Measurements from ENCODE around the gene COG5.

The COG5 gene

DNA sequence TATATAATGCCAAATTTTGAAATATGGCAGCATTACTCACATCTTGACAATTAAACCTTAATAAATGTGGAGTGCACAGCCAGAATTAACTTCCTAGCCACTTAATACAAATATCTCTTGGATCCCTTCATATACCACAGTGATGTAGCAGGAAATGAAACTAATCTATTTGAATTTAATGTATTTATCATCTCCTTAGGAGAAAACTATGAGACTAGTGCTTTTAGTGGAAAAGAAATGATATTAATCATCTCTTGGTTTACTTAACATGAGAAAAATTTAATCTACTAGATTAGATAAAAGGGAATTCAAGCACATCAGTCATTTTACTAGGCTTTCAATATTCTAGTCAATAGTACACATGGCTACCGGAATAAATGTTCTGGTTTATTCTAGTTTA, 149.5 kb downstream of the COG5 start:
- Histone ChIP-seq H2AK5ac (ENCODE audit: low read length, severe bottlenecking) (no peak overlapping the region), H3K9ac (ENCODE audit: low read length) (no peak overlapping the region), H3K4me1 (ENCODE audit: control insufficient read depth, insufficient read depth, low read depth, low read length) (no peaks in the 10 kb centered on the region), H2BK15ac (ENCODE audit: low read depth, poor library complexity, severe bottlenecking) (no peak overlapping the region), H3K79me1 (replicated peaks; ENCODE audit: low read length, poor library complexity, severe bottlenecking) (peaks cover 2% of the 10 kb centered on the region), H3K4ac (ENCODE audit: low read depth in 1 of 2, low read length in 2 of 2) (no peak overlapping the region), H3K23ac (ENCODE audit: low read length in 2 of 2) (no peak overlapping the region), H2BK120ac (ENCODE audit: low read depth, low read length) (no peak overlapping the region), H2AFZ (ENCODE audit: low read depth, low read length) (no peak overlapping the region), H4K8ac (ENCODE audit: low read length) (no peak overlapping the region), H3K27me3 (ENCODE audit: control insufficient read depth in 1 of 2, insufficient read depth in 1 of 2, low read length in 2 of 2) (no peaks in the 10 kb centered on the region), H4K91ac (ENCODE audit: low read length) (no peak overlapping the region), H2BK5ac (ENCODE audit: low read depth, low read length, poor library complexity, severe bottlenecking) (no peak overlapping the region), H3K9me3 (ENCODE audit: control insufficient read depth, low read length) (no peaks in the 10 kb centered on the region), H3K18ac (ENCODE audit: low read depth in 1 of 2, low read length in 2 of 2) (no peak overlapping the region), H3K4me3 (ENCODE audit: insufficient read depth in 1 of 2, low read depth in 1 of 2, low read length in 2 of 2) (no peak overlapping the region), H3K4me2 (ENCODE audit: low read length, poor library complexity, severe bottlenecking) (no peak overlapping the region), H2BK12ac (ENCODE audit: low read length in 2 of 2) (no peak overlapping the region), H3K36me3 (ENCODE audit: control insufficient read depth in 1 of 2, insufficient read depth in 2 of 2, low read depth in 1 of 2, low read length in 2 of 2) (peaks cover 4 to 14% of the 10 kb centered on the region in 2 experiments), H3K27ac (ENCODE audit: low read length, poor library complexity, severe bottlenecking) (no peak overlapping the region), H3K14ac (ENCODE audit: low read length in 2 of 2) (no peak overlapping the region)
- no peak for DNase-seq
- WGBS, result no CpG with 5 or more reads among the region's 1 CpG

GRCh38 chr7:107408349-107408748, 155.4 kb downstream of the COG5 start:
- H3K36me3 ChIP-seq (ENCODE audit: control insufficient read depth in 1 of 2, insufficient read depth in 2 of 2, low read depth in 1 of 2, low read length in 2 of 2), result peaks cover 4 to 27% of the 10 kb centered on the region in 2 experiments
- H3K4me2 ChIP-seq (ENCODE audit: low read length, poor library complexity, severe bottlenecking), result no peak overlapping the region
- no peaks in the 10 kb centered on the region for H3K4me1 ChIP-seq (ENCODE audit: control insufficient read depth, insufficient read depth, low read depth, low read length)
- H2BK5ac ChIP-seq (ENCODE audit: low read depth, low read length, poor library complexity, severe bottlenecking), result no peak overlapping the region
- no peak overlapping the region for H3K23ac ChIP-seq (ENCODE audit: low read length in 2 of 2)
- H3K14ac ChIP-seq (ENCODE audit: low read length in 2 of 2), result no peak overlapping the region
- H4K8ac ChIP-seq (ENCODE audit: low read length), result no peak overlapping the region
- H3K27ac ChIP-seq (ENCODE audit: low read length, poor library complexity, severe bottlenecking), result no peak overlapping the region
- no peak overlapping the region for H4K91ac ChIP-seq (ENCODE audit: low read length)
- no peak overlapping the region for H2BK12ac ChIP-seq (ENCODE audit: low read length in 2 of 2)
- H3K27me3 ChIP-seq (ENCODE audit: control insufficient read depth in 1 of 2, insufficient read depth in 1 of 2, low read length in 2 of 2), result no peaks in the 10 kb centered on the region
- no peak overlapping the region for H2AK5ac ChIP-seq (ENCODE audit: low read length, severe bottlenecking)
- H3K9me3 ChIP-seq (ENCODE audit: control insufficient read depth, low read length), result no peaks in the 10 kb centered on the region
- H2BK15ac ChIP-seq (ENCODE audit: low read depth, poor library complexity, severe bottlenecking), result no peak overlapping the region
- H3K79me1 ChIP-seq (replicated peaks; ENCODE audit: low read length, poor library complexity, severe bottlenecking), result peaks cover 4% of the 10 kb centered on the region
- H3K9ac ChIP-seq (ENCODE audit: low read length), result no peak overlapping the region
- no peak overlapping the region for H2BK120ac ChIP-seq (ENCODE audit: low read depth, low read length)
- H3K4ac ChIP-seq (ENCODE audit: low read depth in 1 of 2, low read length in 2 of 2), result no peak overlapping the region
- no peak overlapping the region for H3K18ac ChIP-seq (ENCODE audit: low read depth in 1 of 2, low read length in 2 of 2)
- H3K4me3 ChIP-seq (ENCODE audit: insufficient read depth in 1 of 2, low read depth in 1 of 2, low read length in 2 of 2), result no peak overlapping the region
- H2AFZ ChIP-seq (ENCODE audit: low read depth, low read length), result no peak overlapping the region
- no peak for DNase-seq

DNA sequence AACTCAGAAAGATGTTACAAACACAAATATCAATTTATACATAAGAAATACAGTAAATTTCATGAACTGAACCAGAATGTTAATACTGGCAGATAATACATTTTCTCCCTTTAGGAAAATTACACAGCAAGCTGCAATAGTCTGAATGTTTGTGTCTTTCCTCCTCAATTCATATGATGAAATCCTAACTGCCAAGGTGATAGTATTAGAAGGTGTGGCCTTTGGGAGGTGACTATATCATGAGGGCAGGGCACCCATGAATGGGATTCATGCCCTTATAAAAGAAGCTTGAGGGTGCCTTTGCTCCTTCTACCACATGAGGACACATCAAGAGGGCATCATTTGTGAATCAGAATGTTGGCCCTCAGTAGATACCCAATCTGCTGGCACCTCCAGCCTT, 158.2 kb downstream of the COG5 start:
- no peak for DNase-seq
- H2BK12ac ChIP-seq (ENCODE audit: low read length in 2 of 2), result no peak overlapping the region
- no peak overlapping the region for H3K18ac ChIP-seq (ENCODE audit: low read depth in 1 of 2, low read length in 2 of 2)
- H2BK120ac ChIP-seq (ENCODE audit: low read depth, low read length), result no peak overlapping the region
- H2BK5ac ChIP-seq (ENCODE audit: low read depth, low read length, poor library complexity, severe bottlenecking), result no peak overlapping the region
- no peak overlapping the region for H2BK15ac ChIP-seq (ENCODE audit: low read depth, poor library complexity, severe bottlenecking)
- peaks cover 3% of the 10 kb centered on the region for H3K79me1 ChIP-seq (replicated peaks; ENCODE audit: low read length, poor library complexity, severe bottlenecking)
- H3K27ac ChIP-seq (ENCODE audit: low read length, poor library complexity, severe bottlenecking), result no peak overlapping the region
- no peak overlapping the region for H3K4me2 ChIP-seq (ENCODE audit: low read length, poor library complexity, severe bottlenecking)
- no peak overlapping the region for H3K4me3 ChIP-seq (ENCODE audit: insufficient read depth in 1 of 2, low read depth in 1 of 2, low read length in 2 of 2)
- H4K8ac ChIP-seq (ENCODE audit: low read length), result no peak overlapping the region
- H3K14ac ChIP-seq (ENCODE audit: low read length in 2 of 2), result no peak overlapping the region
- H3K23ac ChIP-seq (ENCODE audit: low read length in 2 of 2), result no peak overlapping the region
- H3K27me3 ChIP-seq (ENCODE audit: control insufficient read depth in 1 of 2, insufficient read depth in 1 of 2, low read length in 2 of 2), result no peaks in the 10 kb centered on the region
- H3K9me3 ChIP-seq (ENCODE audit: control insufficient read depth, low read length), result no peaks in the 10 kb centered on the region
- H2AK5ac ChIP-seq (ENCODE audit: low read length, severe bottlenecking), result no peak overlapping the region
- H4K91ac ChIP-seq (ENCODE audit: low read length), result no peak overlapping the region
- no peaks in the 10 kb centered on the region for H3K4me1 ChIP-seq (ENCODE audit: control insufficient read depth, insufficient read depth, low read depth, low read length)
- H3K36me3 ChIP-seq (ENCODE audit: control insufficient read depth in 1 of 2, insufficient read depth in 2 of 2, low read depth in 1 of 2, low read length in 2 of 2), result peaks cover 4 to 26% of the 10 kb centered on the region in 2 experiments
- no peak overlapping the region for H2AFZ ChIP-seq (ENCODE audit: low read depth, low read length)
- no peak overlapping the region for H3K9ac ChIP-seq (ENCODE audit: low read length)
- no peak overlapping the region for H3K4ac ChIP-seq (ENCODE audit: low read depth in 1 of 2, low read length in 2 of 2)

DNA sequence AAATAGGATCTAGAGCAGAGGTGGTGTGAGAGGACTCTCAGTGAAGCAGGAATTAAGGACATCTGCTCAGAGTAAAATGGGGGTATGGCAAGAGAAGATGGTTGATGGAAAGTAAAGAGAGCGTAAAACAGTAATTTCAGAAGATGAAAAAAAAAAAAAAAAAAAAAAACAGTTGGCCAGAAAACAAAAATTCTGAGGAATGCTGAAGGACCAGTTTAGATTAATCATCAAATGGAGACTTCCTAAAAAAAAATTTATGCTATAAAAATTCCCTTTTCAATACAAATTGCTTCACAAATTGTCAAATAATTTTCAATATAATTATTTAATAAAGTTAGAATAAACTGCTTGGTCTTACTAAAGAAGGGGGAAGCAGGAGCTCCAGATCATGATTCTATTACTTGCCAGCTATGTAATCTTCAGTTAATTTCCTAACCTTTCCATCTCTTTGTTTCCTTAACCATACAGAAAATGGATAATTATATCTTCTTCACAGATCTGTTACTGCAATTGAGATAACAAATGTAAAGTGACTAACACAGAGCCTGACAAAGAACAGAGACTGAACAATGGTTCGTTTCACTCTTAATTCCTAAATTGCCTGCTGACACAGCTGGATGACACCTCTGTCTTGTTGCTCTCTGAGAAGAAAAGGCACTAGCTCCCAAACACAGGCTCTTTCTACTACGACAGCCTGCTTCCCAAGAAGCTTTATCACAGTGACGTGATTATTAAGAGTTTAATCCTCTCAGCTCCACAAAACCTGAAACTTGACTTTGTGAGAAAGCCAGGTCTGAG, 158.8 kb downstream of the COG5 start:
- 68% methylated on average over 4 of the region's 4 CpGs for WGBS

More for the DNA sequence above, 158.8 kb downstream of the COG5 start:
- Histone ChIP-seq H3K27ac (ENCODE audit: low read length, poor library complexity, severe bottlenecking) (no peak overlapping the region), H2BK120ac (ENCODE audit: low read depth, low read length) (no peak overlapping the region), H3K4me1 (ENCODE audit: control insufficient read depth, insufficient read depth, low read depth, low read length) (no peaks in the 10 kb centered on the region), H2BK12ac (ENCODE audit: low read length in 2 of 2) (no peak overlapping the region), H3K79me1 (replicated peaks; ENCODE audit: low read length, poor library complexity, severe bottlenecking) (peaks cover 3% of the 10 kb centered on the region), H4K91ac (ENCODE audit: low read length) (no peak overlapping the region), H3K4me2 (ENCODE audit: low read length, poor library complexity, severe bottlenecking) (no peak overlapping the region), H3K4ac (ENCODE audit: low read depth in 1 of 2, low read length in 2 of 2) (no peak overlapping the region), H2BK5ac (ENCODE audit: low read depth, low read length, poor library complexity, severe bottlenecking) (no peak overlapping the region), H2AFZ (ENCODE audit: low read depth, low read length) (no peak overlapping the region), H3K9me3 (ENCODE audit: control insufficient read depth, low read length) (no peaks in the 10 kb centered on the region), H2BK15ac (ENCODE audit: low read depth, poor library complexity, severe bottlenecking) (no peak overlapping the region), H3K14ac (ENCODE audit: low read length in 2 of 2) (no peak overlapping the region), H3K9ac (ENCODE audit: low read length) (no peak overlapping the region), H3K36me3 (ENCODE audit: control insufficient read depth in 1 of 2, insufficient read depth in 2 of 2, low read depth in 1 of 2, low read length in 2 of 2) (peaks cover 0 to 22% of the 10 kb centered on the region in 2 experiments), H3K18ac (ENCODE audit: low read depth in 1 of 2, low read length in 2 of 2) (no peak overlapping the region), H3K4me3 (ENCODE audit: insufficient read depth in 1 of 2, low read depth in 1 of 2, low read length in 2 of 2) (no peak overlapping the region), H4K8ac (ENCODE audit: low read length) (no peak overlapping the region), H3K23ac (ENCODE audit: low read length in 2 of 2) (no peak overlapping the region), H3K27me3 (ENCODE audit: control insufficient read depth in 1 of 2, insufficient read depth in 1 of 2, low read length in 2 of 2) (no peaks in the 10 kb centered on the region), H2AK5ac (ENCODE audit: low read length, severe bottlenecking) (no peak overlapping the region)
- no peak for DNase-seq

All from mesenchymal stem cell (in vitro differentiated cells and primary cell).